Liver (tissue), 9 donors: ENCODE measurements around the gene APOH. TPM values are rescaled to one million over a fixed set of nuclear protein-coding genes. Genes with fewer than 3 reads are reported as not detected.

Source experiments
- DNase-seq: peaks from one replicate; pipeline ENCODE4 v3.0.0-alpha.2; 2017; ENCODE audit warnings: low spot score
- H3K27ac ChIP-seq, 2 donors: one replicate each; pipeline ENCODE4 v1.7.0; 2013; ENCODE audit warnings: inconsistent platforms in 2 of 2, low read length in 2 of 2, control low read depth in 1 of 2, low read depth in 1 of 2, mild to moderate bottlenecking in 1 of 2
- H3K27me3 ChIP-seq, 4 donors: one replicate each; pipeline versions ENCODE4 v1.6.1 to v1.7.0; 2013; ENCODE audit warnings: low read length in 3 of 4, inconsistent platforms in 1 of 4, mild to moderate bottlenecking in 1 of 4, moderate library complexity in 1 of 4; ENCODE audit not compliant: control insufficient read depth in 4 of 4, insufficient read depth in 4 of 4
- H3K36me3 ChIP-seq, 4 donors: one replicate each; pipeline versions ENCODE4 v1.6.1 to v1.7.0; 2013; ENCODE audit warnings: low read length in 3 of 4, mild to moderate bottlenecking in 3 of 4, low read depth in 1 of 4, moderate library complexity in 1 of 4; ENCODE audit not compliant: control insufficient read depth in 4 of 4, insufficient read depth in 3 of 4
- H3K4me1 ChIP-seq, 4 donors: one replicate each; pipeline versions ENCODE4 v1.6.1 to v1.7.0; 2013; ENCODE audit warnings: low read length in 3 of 4, mild to moderate bottlenecking in 3 of 4, moderate library complexity in 1 of 4; ENCODE audit not compliant: control insufficient read depth in 4 of 4, insufficient read depth in 4 of 4
- H3K4me3 ChIP-seq, 3 donors: one replicate each; pipeline versions ENCODE4 v1.6.1 to v1.7.0; 2013; ENCODE audit warnings: low read length in 3 of 3, control low read depth in 1 of 3, low read depth in 1 of 3, mild to moderate bottlenecking in 1 of 3
- H3K9ac ChIP-seq, 2 donors: one replicate each; pipeline ENCODE4 v1.7.0; 2013; ENCODE audit warnings: low read length in 2 of 2, mild to moderate bottlenecking in 2 of 2, moderate library complexity in 2 of 2, control low read depth in 1 of 2, low read depth in 1 of 2
- H3K9me3 ChIP-seq, 4 donors: one replicate each; pipeline versions ENCODE4 v1.6.1 to v1.7.0; 2013; ENCODE audit warnings: low read length in 3 of 4; ENCODE audit not compliant: control insufficient read depth in 4 of 4
- EGR1 ChIP-seq, 2 donors: IDR thresholded peaks; 2 replicates each; pipeline ENCODE4 v1.6.1; 2016 to 2018; ENCODE audit warnings: antibody characterized with exemption in 2 of 2, low read depth in 2 of 2
- FOXA1 ChIP-seq: IDR thresholded peaks from 2 replicates; pipeline ENCODE4 v1.6.1; 2016; ENCODE audit warnings: antibody characterized with exemption
- FOXA2 ChIP-seq: IDR thresholded peaks from 2 replicates; pipeline ENCODE4 v1.6.1; 2016; ENCODE audit warnings: antibody characterized with exemption
- GABPA ChIP-seq, 2 donors: IDR thresholded peaks in 1 of 2; conservative IDR thresholded peaks in 1 of 2; 2 replicates each; pipeline ENCODE4 v1.6.1; 2016; ENCODE audit warnings: antibody characterized with exemption in 2 of 2, mild to moderate bottlenecking in 1 of 2, moderate library complexity in 1 of 2
- HNF4A ChIP-seq, 2 donors: conservative IDR thresholded peaks; 2 replicates each; pipeline ENCODE4 v1.6.1; 2016; ENCODE audit warnings: antibody characterized with exemption in 2 of 2, mild to moderate bottlenecking in 2 of 2
- HNF4G ChIP-seq: IDR thresholded peaks from 2 replicates; pipeline ENCODE4 v1.6.1; 2016; ENCODE audit warnings: antibody characterized with exemption
- JUND ChIP-seq, 2 donors: IDR thresholded peaks; 2 replicates each; pipeline ENCODE4 v1.6.1; 2016; ENCODE audit warnings: antibody characterized with exemption in 2 of 2
- NR2F2 ChIP-seq: IDR thresholded peaks from 2 replicates; pipeline ENCODE4 v1.6.1; 2016; ENCODE audit warnings: antibody characterized with exemption
- RXRA ChIP-seq, 2 donors: IDR thresholded peaks; 2 replicates each; pipeline ENCODE4 v1.6.1; 2017 to 2018; ENCODE audit warnings: antibody characterized with exemption in 2 of 2, mild to moderate bottlenecking in 1 of 2
- SP1 ChIP-seq: IDR thresholded peaks from 2 replicates; pipeline ENCODE4 v1.6.1; 2018; ENCODE audit warnings: antibody characterized with exemption, mild to moderate bottlenecking
- TAF1 ChIP-seq: conservative IDR thresholded peaks from 2 replicates; pipeline ENCODE4 v1.6.1; 2016; ENCODE audit warnings: antibody characterized with exemption, mild to moderate bottlenecking
- YY1 ChIP-seq: IDR thresholded peaks from 2 replicates; pipeline ENCODE4 v1.6.1; 2016; ENCODE audit warnings: antibody characterized with exemption, mild to moderate bottlenecking
- WGBS: extraction: QIAGEN DNeasy Blood & Tissue Kit; methylation state at CpG from one replicate; pipeline ENCODE4 v1.1.7; 2013; 5-methylcytosine and 5-hydroxymethylcytosine counted together
- polyA plus RNA-seq, 2 donors: library from polyadenylated mRNA; stranded (reverse) in 1 of 2; unstranded in 1 of 2; fragments of 200-250 nt in 1 of 2; fragments of >200 nt in 1 of 2; fragmentation: Nextera tagmentation in 1 of 2; extraction: Ambion mirVana in 1 of 2; gene quantifications; one replicate each; pipeline versions ENCODE4 v1.2.1 to v1.2.3, GENCODE V29; 2013 to 2015
- total RNA-seq, 2 donors: library from RNA; depleted of rRNA; stranded (reverse); fragments of >200 nt; gene quantifications; one replicate each; pipeline ENCODE4 v1.2.3, GENCODE V29; 2014
- TF ChIP-seq, protein P1 (sequence below): IDR thresholded peaks from 2 replicates; pipeline ENCODE4 v1.6.1; 2016; ENCODE audit warnings: antibody characterized with exemption, mild to moderate bottlenecking
- TF ChIP-seq, protein P2 (sequence below): IDR thresholded peaks from 2 replicates; pipeline ENCODE4 v1.6.1; 2016; ENCODE audit warnings: antibody characterized with exemption
- TF ChIP-seq, protein P3 (sequence below): fragments of 150-350 bp; IDR thresholded peaks from 2 replicates; pipeline ENCODE4 v1.5.1; 2017; ENCODE audit warnings: improper control_type of control experiment, low read depth, low read length; ENCODE audit not compliant: missing input control
- TF ChIP-seq, protein P4 (sequence below): IDR thresholded peaks from 2 replicates; pipeline ENCODE4 v1.6.1; 2016; ENCODE audit warnings: antibody characterized with exemption
- donor health status: healthy.
- donor health status: healthy.
- donor health status: healthy.
- donor health status: healthy.
- donor health status: healthy.

The APOH gene
- total and polyA plus RNA-seq, 4 donors, result 2,858 to 7,307 (median 5,841) TPM

DNA sequence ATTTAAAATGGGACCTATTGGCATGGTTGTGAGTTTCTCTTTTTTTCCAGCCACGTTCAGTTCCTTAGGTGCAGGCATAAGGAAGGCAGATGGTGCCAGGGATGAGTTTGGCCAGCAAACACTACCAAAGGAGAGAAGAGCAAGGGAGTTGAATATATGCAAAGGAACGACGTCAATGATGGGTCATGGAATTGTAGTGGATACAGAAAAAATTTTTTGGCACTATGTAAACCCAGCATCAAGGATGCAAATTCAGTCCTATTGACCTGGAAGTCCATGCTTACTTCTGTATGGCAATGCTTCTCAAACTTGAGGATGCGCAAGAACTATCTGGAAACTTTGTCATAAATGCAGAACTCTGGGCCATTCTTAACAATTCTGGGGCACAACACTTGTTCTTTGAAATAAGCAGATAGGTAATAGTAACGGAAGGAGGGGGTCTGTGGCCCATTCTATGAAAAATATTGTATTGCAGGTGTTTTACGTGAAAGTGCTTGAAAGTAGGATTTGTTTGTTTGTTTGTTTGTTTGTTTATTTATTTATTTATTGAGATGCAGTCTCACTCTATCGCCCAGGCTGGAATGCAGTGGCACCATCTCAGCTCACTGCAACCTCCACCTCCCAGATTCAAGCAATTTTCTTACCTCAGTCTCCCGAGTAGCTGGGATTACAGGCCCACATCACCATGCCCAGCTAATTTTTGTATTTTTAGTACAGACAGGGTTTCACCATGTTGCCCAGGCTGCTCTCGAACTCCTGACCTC is 18.0 kb downstream of the APOH start:
- 77% methylated on average over 9 of the region's 9 CpGs for WGBS
- TF ChIP-seq RXRA (IDR thresholded peaks at IDR 0.05) (no peak), FOXA2 (no peak), NR2F2 (no peak), GABPA (IDR thresholded peaks at IDR 0.05 in 1 of 2, conservative IDR thresholded peaks at IDR 0.05 in 1 of 2) (no peak), SP1 (no peak), YY1 (no peak), TAF1 (no peak), EGR1 (IDR thresholded peaks at IDR 0.05; ENCODE audit: low read depth in 2 of 2) (no peak), HNF4G (no peak), HNF4A (conservative IDR thresholded peaks at IDR 0.05) (no peak), JUND (IDR thresholded peaks at IDR 0.05) (no peak), FOXA1 (no peak)
- TF ChIP-seq, protein P1, sequence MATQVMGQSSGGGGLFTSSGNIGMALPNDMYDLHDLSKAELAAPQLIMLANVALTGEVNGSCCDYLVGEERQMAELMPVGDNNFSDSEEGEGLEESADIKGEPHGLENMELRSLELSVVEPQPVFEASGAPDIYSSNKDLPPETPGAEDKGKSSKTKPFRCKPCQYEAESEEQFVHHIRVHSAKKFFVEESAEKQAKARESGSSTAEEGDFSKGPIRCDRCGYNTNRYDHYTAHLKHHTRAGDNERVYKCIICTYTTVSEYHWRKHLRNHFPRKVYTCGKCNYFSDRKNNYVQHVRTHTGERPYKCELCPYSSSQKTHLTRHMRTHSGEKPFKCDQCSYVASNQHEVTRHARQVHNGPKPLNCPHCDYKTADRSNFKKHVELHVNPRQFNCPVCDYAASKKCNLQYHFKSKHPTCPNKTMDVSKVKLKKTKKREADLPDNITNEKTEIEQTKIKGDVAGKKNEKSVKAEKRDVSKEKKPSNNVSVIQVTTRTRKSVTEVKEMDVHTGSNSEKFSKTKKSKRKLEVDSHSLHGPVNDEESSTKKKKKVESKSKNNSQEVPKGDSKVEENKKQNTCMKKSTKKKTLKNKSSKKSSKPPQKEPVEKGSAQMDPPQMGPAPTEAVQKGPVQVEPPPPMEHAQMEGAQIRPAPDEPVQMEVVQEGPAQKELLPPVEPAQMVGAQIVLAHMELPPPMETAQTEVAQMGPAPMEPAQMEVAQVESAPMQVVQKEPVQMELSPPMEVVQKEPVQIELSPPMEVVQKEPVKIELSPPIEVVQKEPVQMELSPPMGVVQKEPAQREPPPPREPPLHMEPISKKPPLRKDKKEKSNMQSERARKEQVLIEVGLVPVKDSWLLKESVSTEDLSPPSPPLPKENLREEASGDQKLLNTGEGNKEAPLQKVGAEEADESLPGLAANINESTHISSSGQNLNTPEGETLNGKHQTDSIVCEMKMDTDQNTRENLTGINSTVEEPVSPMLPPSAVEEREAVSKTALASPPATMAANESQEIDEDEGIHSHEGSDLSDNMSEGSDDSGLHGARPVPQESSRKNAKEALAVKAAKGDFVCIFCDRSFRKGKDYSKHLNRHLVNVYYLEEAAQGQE, result no peak
- TF ChIP-seq, protein P2, sequence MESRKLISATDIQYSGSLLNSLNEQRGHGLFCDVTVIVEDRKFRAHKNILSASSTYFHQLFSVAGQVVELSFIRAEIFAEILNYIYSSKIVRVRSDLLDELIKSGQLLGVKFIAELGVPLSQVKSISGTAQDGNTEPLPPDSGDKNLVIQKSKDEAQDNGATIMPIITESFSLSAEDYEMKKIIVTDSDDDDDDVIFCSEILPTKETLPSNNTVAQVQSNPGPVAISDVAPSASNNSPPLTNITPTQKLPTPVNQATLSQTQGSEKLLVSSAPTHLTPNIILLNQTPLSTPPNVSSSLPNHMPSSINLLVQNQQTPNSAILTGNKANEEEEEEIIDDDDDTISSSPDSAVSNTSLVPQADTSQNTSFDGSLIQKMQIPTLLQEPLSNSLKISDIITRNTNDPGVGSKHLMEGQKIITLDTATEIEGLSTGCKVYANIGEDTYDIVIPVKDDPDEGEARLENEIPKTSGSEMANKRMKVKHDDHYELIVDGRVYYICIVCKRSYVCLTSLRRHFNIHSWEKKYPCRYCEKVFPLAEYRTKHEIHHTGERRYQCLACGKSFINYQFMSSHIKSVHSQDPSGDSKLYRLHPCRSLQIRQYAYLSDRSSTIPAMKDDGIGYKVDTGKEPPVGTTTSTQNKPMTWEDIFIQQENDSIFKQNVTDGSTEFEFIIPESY, result no peak
- TF ChIP-seq, protein P3, sequence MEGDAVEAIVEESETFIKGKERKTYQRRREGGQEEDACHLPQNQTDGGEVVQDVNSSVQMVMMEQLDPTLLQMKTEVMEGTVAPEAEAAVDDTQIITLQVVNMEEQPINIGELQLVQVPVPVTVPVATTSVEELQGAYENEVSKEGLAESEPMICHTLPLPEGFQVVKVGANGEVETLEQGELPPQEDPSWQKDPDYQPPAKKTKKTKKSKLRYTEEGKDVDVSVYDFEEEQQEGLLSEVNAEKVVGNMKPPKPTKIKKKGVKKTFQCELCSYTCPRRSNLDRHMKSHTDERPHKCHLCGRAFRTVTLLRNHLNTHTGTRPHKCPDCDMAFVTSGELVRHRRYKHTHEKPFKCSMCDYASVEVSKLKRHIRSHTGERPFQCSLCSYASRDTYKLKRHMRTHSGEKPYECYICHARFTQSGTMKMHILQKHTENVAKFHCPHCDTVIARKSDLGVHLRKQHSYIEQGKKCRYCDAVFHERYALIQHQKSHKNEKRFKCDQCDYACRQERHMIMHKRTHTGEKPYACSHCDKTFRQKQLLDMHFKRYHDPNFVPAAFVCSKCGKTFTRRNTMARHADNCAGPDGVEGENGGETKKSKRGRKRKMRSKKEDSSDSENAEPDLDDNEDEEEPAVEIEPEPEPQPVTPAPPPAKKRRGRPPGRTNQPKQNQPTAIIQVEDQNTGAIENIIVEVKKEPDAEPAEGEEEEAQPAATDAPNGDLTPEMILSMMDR, result no peak
- TF ChIP-seq, protein P4, sequence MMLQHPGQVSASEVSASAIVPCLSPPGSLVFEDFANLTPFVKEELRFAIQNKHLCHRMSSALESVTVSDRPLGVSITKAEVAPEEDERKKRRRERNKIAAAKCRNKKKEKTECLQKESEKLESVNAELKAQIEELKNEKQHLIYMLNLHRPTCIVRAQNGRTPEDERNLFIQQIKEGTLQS, result no peak
- H3K9me3 ChIP-seq, result no peaks in the 10 kb centered on the region

More for the DNA sequence above, 18.0 kb downstream of the APOH start:
- H3K4me1 ChIP-seq, result peaks cover 0 to 3% (median 0%) of the 10 kb centered on the region in 4 donors
- no peak for DNase-seq
- H3K9ac ChIP-seq, result no peak overlapping the region
- no peak overlapping the region for H3K4me3 ChIP-seq
- H3K36me3 ChIP-seq, result peaks cover 3 to 33% (median 32%) of the 10 kb centered on the region in 4 donors
- no peak overlapping the region for H3K27ac ChIP-seq
- no peaks in the 10 kb centered on the region for H3K27me3 ChIP-seq
